ENCODE measurements around the gene MAP1A.

DNA sequence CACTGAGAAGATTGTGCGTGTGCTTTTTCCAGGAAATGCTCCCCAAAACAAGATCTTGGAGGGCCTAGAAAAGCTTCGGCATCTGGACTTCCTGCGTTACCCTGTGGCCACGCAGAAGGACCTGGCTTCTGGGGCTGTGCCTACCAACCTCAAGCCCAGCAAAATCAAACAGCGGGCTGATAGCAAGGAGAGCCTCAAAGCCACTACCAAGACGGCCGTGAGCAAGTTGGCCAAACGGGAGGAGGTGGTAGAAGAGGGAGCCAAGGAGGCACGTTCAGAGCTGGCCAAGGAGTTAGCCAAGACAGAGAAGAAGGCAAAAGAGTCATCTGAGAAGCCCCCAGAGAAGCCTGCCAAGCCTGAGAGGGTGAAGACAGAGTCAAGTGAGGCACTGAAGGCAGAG, 4.8 kb downstream of the MAP1A start:
- TF ChIP-seq, protein P1, sequence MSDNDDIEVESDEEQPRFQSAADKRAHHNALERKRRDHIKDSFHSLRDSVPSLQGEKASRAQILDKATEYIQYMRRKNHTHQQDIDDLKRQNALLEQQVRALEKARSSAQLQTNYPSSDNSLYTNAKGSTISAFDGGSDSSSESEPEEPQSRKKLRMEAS (IDR thresholded peaks at IDR 0.05), result no peak
- no peak for TF ChIP-seq SREBF2 (IDR thresholded peaks at IDR 0.05)
- TF ChIP-seq, protein P2, sequence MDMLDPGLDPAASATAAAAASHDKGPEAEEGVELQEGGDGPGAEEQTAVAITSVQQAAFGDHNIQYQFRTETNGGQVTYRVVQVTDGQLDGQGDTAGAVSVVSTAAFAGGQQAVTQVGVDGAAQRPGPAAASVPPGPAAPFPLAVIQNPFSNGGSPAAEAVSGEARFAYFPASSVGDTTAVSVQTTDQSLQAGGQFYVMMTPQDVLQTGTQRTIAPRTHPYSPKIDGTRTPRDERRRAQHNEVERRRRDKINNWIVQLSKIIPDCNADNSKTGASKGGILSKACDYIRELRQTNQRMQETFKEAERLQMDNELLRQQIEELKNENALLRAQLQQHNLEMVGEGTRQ (IDR thresholded peaks at IDR 0.05), result no peak
